ENCODE measurements around the gene C15orf62.

DNA sequence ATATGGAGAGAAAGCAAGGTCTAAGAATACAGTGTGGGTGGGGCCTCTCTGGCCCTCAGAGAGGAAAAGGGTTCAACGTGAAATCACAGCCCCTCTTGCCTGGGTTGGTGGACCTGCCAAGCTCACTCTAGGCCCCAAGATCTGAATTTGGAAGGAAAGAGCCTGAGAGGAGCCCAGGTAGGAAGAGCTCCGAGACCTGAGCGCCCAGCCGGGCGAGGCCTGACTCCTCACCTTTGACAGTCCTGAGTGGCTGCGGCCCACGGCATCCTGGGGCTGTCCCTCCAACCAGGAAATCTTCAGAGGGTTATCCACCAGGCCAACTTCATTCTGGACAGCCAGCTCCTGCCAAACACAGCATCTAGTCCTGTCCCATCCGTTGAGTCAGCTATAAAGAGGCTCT, 3.7 kb downstream of the C15orf62 start:
- no peak for TF ChIP-seq EZH2 (IDR thresholded peaks at IDR 0.05)
- no peak for TF ChIP-seq POLR2AphosphoS5 (IDR thresholded peaks at IDR 0.05; ENCODE audit: borderline replicate concordance, low read depth, low read length)
- no peak for TF ChIP-seq FOXP2 (optimal IDR thresholded peaks at IDR 0.05; ENCODE audit: control extremely low read depth, extremely low read length, insufficient read depth)

All from SK-N-MC (cell line).